AG09319 (cell line): Measurements from ENCODE around the gene EPN3.

Source experiments
- DNase-seq: peaks from one replicate; pipeline ENCODE4 v3.0.0-alpha.2; 2010; ENCODE audit warnings: low read depth; ENCODE audit errors: extremely low read depth
- CTCF ChIP-seq: IDR thresholded peaks from 2 replicates; pipeline ENCODE4 v1.5.1; 2011; ENCODE audit warnings: low read depth, mild to moderate bottlenecking, inconsistent platforms, low read length, moderate library complexity

EPN3 gene

GRCh38 chr17:50551884-50552283 lies 19.3 kb downstream of the EPN3 start:
- DNase-seq = no peak
- TF ChIP-seq CTCF = no peak

- DNase-seq = no peak
Measured at GRCh38 chr17:50554201-50554600, 21.7 kb downstream of the EPN3 start.

GRCh38 chr17:50556803-50557202 lies 24.3 kb downstream of the EPN3 start:
- no peak for DNase-seq
- TF ChIP-seq CTCF = no peak

More at GRCh38 chr17:50554201-50554600, 21.7 kb downstream of the EPN3 start:
- TF ChIP-seq CTCF = no peak

GRCh38 chr17:50557630-50558029 lies 25.1 kb downstream of the EPN3 start:
- no peak for TF ChIP-seq CTCF
- DNase-seq = no peak

- TF ChIP-seq CTCF = no peak
- no peak for DNase-seq
Measured at GRCh38 chr17:50558091-50558490, 25.6 kb downstream of the EPN3 start.

- DNase-seq = no peak
- TF ChIP-seq CTCF = no peak
Measured at GRCh38 chr17:50558581-50558940, 26.0 kb downstream of the EPN3 start.

- DNase-seq = no peak
- no peak for TF ChIP-seq CTCF
Measured at GRCh38 chr17:50558941-50559614, 26.5 kb downstream of the EPN3 start.
